Measurements from ENCODE around the gene PACS1. TPM values are rescaled to one million over a fixed set of nuclear protein-coding genes. Genes with fewer than 3 reads are reported as not detected.

Gene PACS1
- total RNA-seq, 2 experiments from 2014 or later: 76.3 to 78.3 TPM

DNA sequence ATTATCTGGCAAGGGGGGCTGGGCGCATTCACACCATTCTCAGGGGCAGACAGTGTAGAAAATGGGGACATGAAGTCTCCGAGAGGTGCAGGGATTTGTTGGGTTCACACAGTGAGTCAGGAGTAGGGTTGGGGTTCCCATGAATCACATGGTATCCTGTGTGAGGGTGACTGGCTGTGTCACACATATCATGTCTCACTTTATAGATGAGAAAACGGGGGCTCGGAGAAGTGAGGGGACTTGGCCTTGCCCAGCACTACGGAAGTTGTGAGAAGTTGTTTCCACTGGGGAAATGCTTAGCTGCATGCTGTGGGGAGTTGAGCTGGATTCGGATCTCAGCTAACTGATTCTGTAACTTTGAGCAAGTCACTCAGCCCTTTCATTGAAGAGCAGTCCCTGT is 25.3 kb upstream of the PACS1 start:
- H3K27ac Mint-ChIP-seq: peak overlapping the region; percentile 69
- intact Hi-C loops (cut with micrococcal nuclease): no loop called here
- no peak overlapping the region for H3K4me3 Mint-ChIP-seq
- DNase-seq (peak; percentile 36), ATAC-seq (peak; percentile 60)
- H3K36me3 Mint-ChIP-seq (ENCODE audit: low read depth): no peaks in the 10 kb centered on the region
- H3K9me3 Mint-ChIP-seq: no peaks in the 10 kb centered on the region
- ChIA-PET POLR2A (interaction anchor here (1.0 kb wide), 1 partner anchor 33 kb away, joined by 3 read pairs; the partner anchor contains the start of gene CST6), CTCF (interaction anchor here (0.7 to 5.9 kb wide), 47 partner anchors 9 to 349 kb away, joined by 3 to 60 read pairs (median 4); partner anchors contain the start of genes CATSPER1, CCDC85B, CST6 and FIBP)
- H3K27me3 Mint-ChIP-seq: peaks cover 7% of the 10 kb centered on the region
- peaks cover 20% of the 10 kb centered on the region for H3K4me1 Mint-ChIP-seq (ENCODE audit: low read depth)
- TF ChIP-seq, protein P1, sequence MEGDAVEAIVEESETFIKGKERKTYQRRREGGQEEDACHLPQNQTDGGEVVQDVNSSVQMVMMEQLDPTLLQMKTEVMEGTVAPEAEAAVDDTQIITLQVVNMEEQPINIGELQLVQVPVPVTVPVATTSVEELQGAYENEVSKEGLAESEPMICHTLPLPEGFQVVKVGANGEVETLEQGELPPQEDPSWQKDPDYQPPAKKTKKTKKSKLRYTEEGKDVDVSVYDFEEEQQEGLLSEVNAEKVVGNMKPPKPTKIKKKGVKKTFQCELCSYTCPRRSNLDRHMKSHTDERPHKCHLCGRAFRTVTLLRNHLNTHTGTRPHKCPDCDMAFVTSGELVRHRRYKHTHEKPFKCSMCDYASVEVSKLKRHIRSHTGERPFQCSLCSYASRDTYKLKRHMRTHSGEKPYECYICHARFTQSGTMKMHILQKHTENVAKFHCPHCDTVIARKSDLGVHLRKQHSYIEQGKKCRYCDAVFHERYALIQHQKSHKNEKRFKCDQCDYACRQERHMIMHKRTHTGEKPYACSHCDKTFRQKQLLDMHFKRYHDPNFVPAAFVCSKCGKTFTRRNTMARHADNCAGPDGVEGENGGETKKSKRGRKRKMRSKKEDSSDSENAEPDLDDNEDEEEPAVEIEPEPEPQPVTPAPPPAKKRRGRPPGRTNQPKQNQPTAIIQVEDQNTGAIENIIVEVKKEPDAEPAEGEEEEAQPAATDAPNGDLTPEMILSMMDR (IDR thresholded peaks at IDR 0.05): no peak

DNA sequence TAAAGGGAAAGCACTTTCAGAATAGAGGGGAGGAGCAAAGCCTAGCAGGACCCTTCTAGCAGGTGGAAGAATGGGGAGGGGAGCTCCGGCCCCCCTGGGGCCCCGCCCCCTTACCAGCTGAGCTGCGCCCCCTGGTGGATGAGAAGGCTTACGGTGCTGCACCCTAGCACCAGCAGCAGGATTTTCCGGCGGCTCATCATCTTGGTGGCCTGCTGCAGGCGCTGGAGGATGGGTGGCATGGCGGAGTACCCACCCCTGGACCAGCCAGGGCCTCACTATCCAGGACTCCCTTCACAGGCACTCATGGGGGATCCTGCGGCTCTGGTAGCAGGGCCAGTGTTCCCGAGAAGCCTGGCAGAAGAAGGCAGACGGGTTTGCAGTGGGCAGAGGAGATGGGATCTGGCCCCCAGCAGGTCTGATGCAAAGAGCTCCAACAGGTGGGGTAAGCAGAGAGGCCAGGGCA is 24.9 kb upstream of the PACS1 start:
- Mint-ChIP-seq H3K9me3 (no peaks in the 10 kb centered on the region), H3K36me3 (ENCODE audit: low read depth) (no peaks in the 10 kb centered on the region), H3K4me3 (peak overlapping the region; percentile 38), H3K27ac (peak overlapping the region; percentile 69), H3K27me3 (peaks cover 7% of the 10 kb centered on the region), H3K4me1 (ENCODE audit: low read depth) (peaks cover 20% of the 10 kb centered on the region)
- POLR2A ChIA-PET: interaction anchor here (0.8 to 1.0 kb wide), 3 partner anchors 24 to 81 kb away, joined by 3 read pairs; partner anchors contain the start of gene CST6
- DNase-seq (peak; percentile 88), ATAC-seq (peak; percentile 93)
- TF ChIP-seq, protein P1 (IDR thresholded peaks at IDR 0.05): peak; percentile 98
- intact Hi-C loops (cut with micrococcal nuclease): no loop called here
- CTCF ChIA-PET: interaction anchor here (0.7 to 5.9 kb wide), 49 partner anchors 10 to 350 kb away, joined by 3 to 60 read pairs (median 4); partner anchors contain the start of genes CATSPER1, CCDC85B, CST6 and FIBP

DNA sequence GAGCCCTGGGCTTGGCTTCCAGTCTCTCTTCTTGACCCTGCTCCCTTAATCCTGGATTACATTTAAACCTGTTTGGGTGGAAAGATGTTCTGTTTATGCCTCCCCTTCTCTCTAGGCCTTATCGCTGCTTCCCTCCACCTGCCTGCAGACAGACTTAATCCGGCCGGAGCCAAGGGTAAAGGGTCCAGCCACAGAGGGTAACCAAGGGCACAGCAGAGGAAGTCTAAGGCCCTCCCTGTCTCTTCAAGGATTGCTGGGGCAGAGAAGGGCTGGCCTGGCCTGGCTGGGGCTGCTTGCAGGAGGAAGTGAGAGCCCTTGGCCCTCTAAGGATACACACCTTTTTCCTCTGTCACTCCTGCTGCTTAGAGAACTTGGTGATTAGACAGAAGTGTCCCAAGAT is 23.2 kb upstream of the PACS1 start:
- ATAC-seq (no peak), DNase-seq (no peak)
- no peak overlapping the region for H3K27ac Mint-ChIP-seq
- ChIA-PET CTCF (interaction anchor here (0.6 to 5.9 kb wide), 7 partner anchors 8 to 101 kb away, joined by 3 to 60 read pairs (median 38); partner anchors contain the start of genes CST6, PACS1 and SF3B2), POLR2A (interaction anchor here (0.8 to 1.0 kb wide), 3 partner anchors 12 to 159 kb away, joined by 3 to 4 read pairs (median 4); partner anchors contain the start of gene FIBP)
- TF ChIP-seq, protein P1 (IDR thresholded peaks at IDR 0.05): no peak
- no peak overlapping the region for H3K4me3 Mint-ChIP-seq
- H3K27me3 Mint-ChIP-seq: peaks cover 7% of the 10 kb centered on the region
- no peaks in the 10 kb centered on the region for H3K36me3 Mint-ChIP-seq (ENCODE audit: low read depth)
- H3K4me1 Mint-ChIP-seq (ENCODE audit: low read depth): peaks cover 31% of the 10 kb centered on the region
- no peaks in the 10 kb centered on the region for H3K9me3 Mint-ChIP-seq
- intact Hi-C loops (cut with micrococcal nuclease): no loop called here

DNA sequence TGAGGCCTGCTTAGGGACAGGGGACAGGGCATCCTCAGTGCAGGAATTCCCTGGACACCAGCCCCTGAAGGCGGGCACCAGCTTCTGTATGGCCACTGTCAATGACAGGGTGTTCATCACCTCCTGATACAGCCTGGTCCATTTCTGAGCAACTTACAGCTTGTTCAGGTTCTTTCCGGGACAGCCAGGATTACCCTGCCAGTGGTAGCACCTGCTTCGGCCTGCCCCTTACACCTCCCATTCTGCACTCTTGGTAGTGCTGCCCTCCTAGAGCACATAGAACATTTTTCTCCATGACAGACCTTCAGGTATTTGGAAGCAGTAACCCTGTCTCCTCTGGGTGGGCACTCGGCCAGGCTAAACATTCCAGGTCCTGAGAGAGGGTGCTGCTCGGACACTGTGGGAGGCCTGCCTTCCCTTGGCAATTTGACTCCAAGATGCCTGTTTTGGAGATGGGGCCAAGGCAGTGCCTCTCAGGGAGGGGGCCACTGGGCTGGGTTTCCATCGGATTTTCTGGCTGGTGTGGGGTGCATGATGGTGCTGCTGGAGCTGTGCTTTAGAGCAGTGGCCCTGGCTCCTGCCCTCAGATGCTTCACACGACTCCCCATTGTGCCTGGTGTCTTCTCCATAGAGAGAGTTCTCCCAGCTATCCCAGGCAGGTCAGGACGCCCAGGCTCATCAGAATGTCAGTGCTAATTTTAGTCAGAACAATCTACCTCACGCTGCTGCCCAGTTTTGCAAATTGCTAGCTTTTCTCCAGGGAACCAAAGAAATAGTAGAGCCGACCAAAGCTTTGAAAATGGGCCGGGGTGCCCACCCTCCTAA is 22.3 kb upstream of the PACS1 start:
- Mint-ChIP-seq H3K4me1 (ENCODE audit: low read depth) (peaks cover 32% of the 10 kb centered on the region), H3K36me3 (ENCODE audit: low read depth) (peaks cover 5% of the 10 kb centered on the region), H3K27ac (no peak overlapping the region), H3K9me3 (no peaks in the 10 kb centered on the region), H3K4me3 (no peak overlapping the region), H3K27me3 (peaks cover 7% of the 10 kb centered on the region)
- intact Hi-C loops (cut with micrococcal nuclease): no loop called here
- DNase-seq (no peak), ATAC-seq (no peak)
- CTCF ChIA-PET: interaction anchor here (1.6 to 5.9 kb wide), 4 partner anchors 9 to 36 kb away, joined by 5 to 60 read pairs (median 49); partner anchors contain the start of genes CST6, PACS1 and SF3B2
- TF ChIP-seq, protein P1 (IDR thresholded peaks at IDR 0.05): no peak
- POLR2A ChIA-PET: interaction anchor here (1.3 kb wide), 1 partner anchor 45 kb away, joined by 3 read pairs; the partner anchor contains the start of gene BANF1

Measured in activated CD8-positive, alpha-beta T cell treated with anti-CD3 and anti-CD28 coated beads for 36 hours (primary cell).